Endodermal cell (in vitro differentiated cells): ENCODE data around the gene UCK1. TPM values are rescaled to one million over a fixed set of nuclear protein-coding genes. Genes with fewer than 3 reads are reported as not detected.

Experiments used
- DNase-seq: peaks from one replicate; pipeline ENCODE4 v3.0.0-alpha.2; 2017
- H3K27ac ChIP-seq: 2 replicates; pipeline ENCODE4 v1.5.1; 2013; ENCODE audit warnings: mild to moderate bottlenecking, low read depth, low read length, moderate library complexity
- H3K27me3 ChIP-seq: 2 replicates; pipeline ENCODE4 v1.6.1; 2013; ENCODE audit warnings: mild to moderate bottlenecking, low read length, moderate library complexity; ENCODE audit not compliant: insufficient read depth, control insufficient read depth, poor library complexity, severe bottlenecking
- H3K36me3 ChIP-seq: 2 replicates; pipeline ENCODE4 v1.7.0; 2013; ENCODE audit warnings: mild to moderate bottlenecking, low read length, moderate library complexity; ENCODE audit not compliant: control insufficient read depth, insufficient read depth
- H3K4me1 ChIP-seq: one replicate; pipeline ENCODE4 v1.7.0; 2013; ENCODE audit warnings: low read length; ENCODE audit not compliant: control insufficient read depth, insufficient read depth
- H3K4me3 ChIP-seq: 2 replicates; pipeline ENCODE4 v1.5.1; 2013; ENCODE audit warnings: mild to moderate bottlenecking, low read length, moderate library complexity
- H3K9ac ChIP-seq: 2 replicates; pipeline ENCODE4 v1.6.1; 2013; ENCODE audit warnings: mild to moderate bottlenecking, low read length, moderate library complexity; ENCODE audit not compliant: poor library complexity, severe bottlenecking; ENCODE audit errors: extremely low read depth
- H3K9me3 ChIP-seq: 2 replicates; pipeline ENCODE4 v1.6.1; 2013; ENCODE audit warnings: mild to moderate bottlenecking, low read length, moderate library complexity; ENCODE audit not compliant: control insufficient read depth
- H3K27ac Mint-ChIP-seq: 2 replicates; pipeline ENCODE4 v1.8.0; 2020; ENCODE audit warnings: mixed read lengths
- H3K27me3 Mint-ChIP-seq: 2 replicates; pipeline ENCODE4 v1.8.0; 2021; ENCODE audit warnings: mild to moderate bottlenecking, mixed read lengths; ENCODE audit not compliant: insufficient read depth
- H3K36me3 Mint-ChIP-seq: 2 replicates; pipeline ENCODE4 v1.8.0; 2020; ENCODE audit warnings: low read depth, mixed read lengths
- H3K4me1 Mint-ChIP-seq: 2 replicates; pipeline ENCODE4 v1.8.0; 2020; ENCODE audit warnings: mixed read lengths
- H3K4me3 Mint-ChIP-seq: 2 replicates; pipeline ENCODE4 v1.8.0; 2020; ENCODE audit warnings: mild to moderate bottlenecking, moderate library complexity, mixed read lengths
- H3K9me3 Mint-ChIP-seq: 2 replicates; pipeline ENCODE4 v1.8.0; 2020; ENCODE audit warnings: mild to moderate bottlenecking, mixed read lengths
- WGBS, 2 experiments: methylation state at CpG; one replicate each; pipeline versions ENCODE4 v1.1.5 to v1.1.7; 2013; ENCODE audit warnings: missing lambda C conversion rate in 2 of 2, mixed read lengths in 1 of 2; ENCODE audit not compliant: insufficient coverage in 1 of 2, insufficient read length in 1 of 2; 5-methylcytosine and 5-hydroxymethylcytosine counted together
- total RNA-seq, 2 donors: library from RNA; stranded (reverse); fragmentation: NEBNext Ultra II Directional in 1 of 2; extraction: Animal tissue kit (Norgen Biotek cat#: 25700) in 1 of 2; gene quantifications; 2 replicates in 1 of 2; 3 replicates in 1 of 2; pipeline ENCODE4 v1.2.1, GENCODE V29; 2021
- TF ChIP-seq, protein P1 (sequence below): fragments of 200-600 bp; sonication (generic); conservative IDR thresholded peaks from 2 replicates; pipeline ENCODE4 v1.5.0; 2021; ENCODE audit warnings: antibody characterized with exemption, mild to moderate bottlenecking

The UCK1 gene
- total RNA-seq, 2 donors from 2014 or later = 37.9 to 42.9 TPM

GRCh38 chr9:131484560-131485185 is 46.4 kb downstream of the UCK1 start:
- Mint-ChIP-seq H3K4me3 (no peak overlapping the region), H3K27ac (no peak overlapping the region), H3K27me3 (no peaks in the 10 kb centered on the region), H3K36me3 (peaks cover 93% of the 10 kb centered on the region), H3K9me3 (no peaks in the 10 kb centered on the region), H3K4me1 (no peaks in the 10 kb centered on the region)
- no peak for DNase-seq
- Histone ChIP-seq H3K27ac (no peak overlapping the region), H3K9me3 (no peaks in the 10 kb centered on the region), H3K9ac (no peak overlapping the region), H3K36me3 (peaks cover 95% of the 10 kb centered on the region), H3K4me3 (no peak overlapping the region), H3K4me1 (no peaks in the 10 kb centered on the region), H3K27me3 (no peaks in the 10 kb centered on the region)
- WGBS, 2 experiments = 94 to 96% methylated on average over 8 to 15 of the region's 15 CpGs
- TF ChIP-seq, protein P1, sequence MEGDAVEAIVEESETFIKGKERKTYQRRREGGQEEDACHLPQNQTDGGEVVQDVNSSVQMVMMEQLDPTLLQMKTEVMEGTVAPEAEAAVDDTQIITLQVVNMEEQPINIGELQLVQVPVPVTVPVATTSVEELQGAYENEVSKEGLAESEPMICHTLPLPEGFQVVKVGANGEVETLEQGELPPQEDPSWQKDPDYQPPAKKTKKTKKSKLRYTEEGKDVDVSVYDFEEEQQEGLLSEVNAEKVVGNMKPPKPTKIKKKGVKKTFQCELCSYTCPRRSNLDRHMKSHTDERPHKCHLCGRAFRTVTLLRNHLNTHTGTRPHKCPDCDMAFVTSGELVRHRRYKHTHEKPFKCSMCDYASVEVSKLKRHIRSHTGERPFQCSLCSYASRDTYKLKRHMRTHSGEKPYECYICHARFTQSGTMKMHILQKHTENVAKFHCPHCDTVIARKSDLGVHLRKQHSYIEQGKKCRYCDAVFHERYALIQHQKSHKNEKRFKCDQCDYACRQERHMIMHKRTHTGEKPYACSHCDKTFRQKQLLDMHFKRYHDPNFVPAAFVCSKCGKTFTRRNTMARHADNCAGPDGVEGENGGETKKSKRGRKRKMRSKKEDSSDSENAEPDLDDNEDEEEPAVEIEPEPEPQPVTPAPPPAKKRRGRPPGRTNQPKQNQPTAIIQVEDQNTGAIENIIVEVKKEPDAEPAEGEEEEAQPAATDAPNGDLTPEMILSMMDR = no peak

DNA sequence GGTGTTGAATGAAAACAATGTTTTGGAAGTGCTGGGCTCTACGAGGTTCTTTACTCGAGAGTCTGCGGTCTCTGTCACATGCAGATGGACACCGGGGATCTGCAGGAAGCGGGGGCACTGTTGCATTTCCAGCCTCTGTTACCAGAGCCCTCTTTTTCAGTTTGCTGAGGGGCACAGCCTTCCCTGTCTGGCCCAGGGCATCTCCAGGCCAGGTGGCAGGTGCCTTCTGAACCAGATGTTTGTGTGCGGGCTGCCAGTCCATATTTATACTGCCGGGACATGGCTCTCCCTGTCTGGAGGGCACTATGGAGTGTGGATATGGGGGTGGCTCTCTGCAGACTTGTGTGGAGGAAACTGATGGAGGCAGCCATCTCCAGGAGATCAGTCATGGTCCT is 47.0 kb downstream of the UCK1 start:
- Mint-ChIP-seq H3K9me3 (no peaks in the 10 kb centered on the region), H3K4me3 (no peak overlapping the region), H3K36me3 (peaks cover 94% of the 10 kb centered on the region), H3K27ac (no peak overlapping the region), H3K27me3 (no peaks in the 10 kb centered on the region), H3K4me1 (no peaks in the 10 kb centered on the region)
- no peak for DNase-seq
- Histone ChIP-seq H3K27me3 (no peaks in the 10 kb centered on the region), H3K4me1 (no peaks in the 10 kb centered on the region), H3K27ac (no peak overlapping the region), H3K9ac (no peak overlapping the region), H3K36me3 (peaks cover 98% of the 10 kb centered on the region), H3K4me3 (no peak overlapping the region), H3K9me3 (no peaks in the 10 kb centered on the region)
- TF ChIP-seq, protein P1 = no peak
- 94% methylated on average over 4 to 7 of the region's 7 CpGs for WGBS, 2 experiments

- no peak for DNase-seq
- Mint-ChIP-seq H3K27ac (peak overlapping the region; percentile 13), H3K4me3 (no peak overlapping the region), H3K4me1 (no peaks in the 10 kb centered on the region), H3K9me3 (no peaks in the 10 kb centered on the region), H3K27me3 (no peaks in the 10 kb centered on the region), H3K36me3 (peaks cover 94% of the 10 kb centered on the region)
- 69 to 92% methylated on average over 4 to 9 of the region's 9 CpGs for WGBS, 2 experiments
- H3K36me3 ChIP-seq = peaks cover 98% of the 10 kb centered on the region
- no peak overlapping the region for H3K4me3 ChIP-seq
- H3K4me1 ChIP-seq = no peaks in the 10 kb centered on the region
- TF ChIP-seq, protein P1 = no peak
- no peaks in the 10 kb centered on the region for H3K9me3 ChIP-seq
- no peak overlapping the region for H3K27ac ChIP-seq
- no peak overlapping the region for H3K9ac ChIP-seq
- H3K27me3 ChIP-seq = no peaks in the 10 kb centered on the region
Measured at GRCh38 chr9:131483319-131484050, 47.6 kb downstream of the UCK1 start.
